OCI-LY1 (cell line): ENCODE measurements around the gene GPR139.

Experiments used
- H2AFZ ChIP-seq: fragments of 200-600 bp; sonication (generic), shearing (Covaris generic); 2 replicates; pipeline ENCODE4 v1.6.0; 2014; ENCODE audit warnings: antibody characterized with exemption, mild to moderate bottlenecking, low read length
- H3F3A ChIP-seq: fragments of 200-600 bp; sonication (generic), shearing (Covaris generic); 2 replicates; pipeline ENCODE4 v1.6.0; 2014; ENCODE audit warnings: mild to moderate bottlenecking, antibody characterized with exemption, low read length, moderate library complexity; ENCODE audit not compliant: insufficient read depth
- H3K27ac ChIP-seq: fragments of 200-600 bp; sonication (generic); 2 replicates; pipeline ENCODE4 v1.5.1; 2014; ENCODE audit warnings: low read length, mixed run types, mild to moderate bottlenecking, low read depth; ENCODE audit not compliant: poor library complexity, severe bottlenecking
- H3K27me3 ChIP-seq: fragments of 200-600 bp; sonication (generic); 2 replicates; pipeline ENCODE4 v1.6.0; 2014; ENCODE audit warnings: antibody characterized with exemption, mild to moderate bottlenecking, low read length, moderate library complexity; ENCODE audit not compliant: insufficient read depth
- H3K36me3 ChIP-seq: fragments of 200-600 bp; sonication (generic); 2 replicates; pipeline ENCODE4 v1.6.1; 2014; ENCODE audit warnings: mild to moderate bottlenecking, antibody characterized with exemption, low read length, moderate library complexity, mixed read lengths; ENCODE audit not compliant: insufficient read depth
- H3K4me1 ChIP-seq: fragments of 200-600 bp; sonication (generic); 2 replicates; pipeline ENCODE4 v1.5.1; 2014; ENCODE audit warnings: mild to moderate bottlenecking, low read length, moderate library complexity; ENCODE audit not compliant: insufficient read depth, severe bottlenecking
- H3K4me2 ChIP-seq: fragments of 200-600 bp; sonication (generic), shearing (Covaris generic); 2 replicates; pipeline ENCODE4 v1.6.1; 2014; ENCODE audit warnings: low read length
- H3K4me3 ChIP-seq: fragments of 200-600 bp; sonication (generic); 2 replicates; pipeline ENCODE4 v1.5.1; 2014; ENCODE audit warnings: low read length, low read depth, mild to moderate bottlenecking, mixed read lengths; ENCODE audit not compliant: poor library complexity, severe bottlenecking
- H3K79me2 ChIP-seq: fragments of 200-600 bp; shearing (Covaris generic); 2 replicates; pipeline ENCODE4 v1.6.1; 2016; ENCODE audit warnings: mixed run types, low read length, mixed read lengths; ENCODE audit not compliant: insufficient read depth
- H3K9ac ChIP-seq: fragments of 200-600 bp; sonication (generic), shearing (Covaris generic); 2 replicates; pipeline ENCODE4 v1.6.1; 2014; ENCODE audit warnings: mild to moderate bottlenecking, low read length, mixed read lengths
- H3K9me2 ChIP-seq: fragments of 200-600 bp; sonication (generic), shearing (Covaris generic); 2 replicates; pipeline ENCODE4 v1.6.1; 2014; ENCODE audit warnings: low read depth, mild to moderate bottlenecking, low read length, mixed read lengths
- H3K9me3 ChIP-seq: fragments of 200-600 bp; shearing (Covaris generic); 2 replicates; pipeline ENCODE4 v1.6.1; 2014; ENCODE audit warnings: low read length, mixed read lengths
- H4K20me1 ChIP-seq: fragments of 200-600 bp; sonication (generic), shearing (Covaris generic); 2 replicates; pipeline ENCODE4 v1.6.0; 2016; ENCODE audit warnings: mild to moderate bottlenecking, low read length; ENCODE audit not compliant: insufficient read depth
- EZH2 ChIP-seq: fragments of 200-600 bp; sonication (generic), shearing (Covaris generic); IDR thresholded peaks from 2 replicates; pipeline ENCODE4 v1.8.0; 2017; ENCODE audit warnings: borderline replicate concordance, mixed run types, mild to moderate bottlenecking, antibody characterized with exemption, low read length, moderate library complexity, mixed read lengths
- TF ChIP-seq, protein P1 (sequence below): fragments of 200-600 bp; sonication (generic), shearing (Covaris generic); IDR thresholded peaks from 2 replicates; pipeline ENCODE4 v1.5.1; 2017; ENCODE audit warnings: mild to moderate bottlenecking, antibody characterized with exemption, low read length, moderate library complexity, mixed read lengths

Gene GPR139

DNA sequence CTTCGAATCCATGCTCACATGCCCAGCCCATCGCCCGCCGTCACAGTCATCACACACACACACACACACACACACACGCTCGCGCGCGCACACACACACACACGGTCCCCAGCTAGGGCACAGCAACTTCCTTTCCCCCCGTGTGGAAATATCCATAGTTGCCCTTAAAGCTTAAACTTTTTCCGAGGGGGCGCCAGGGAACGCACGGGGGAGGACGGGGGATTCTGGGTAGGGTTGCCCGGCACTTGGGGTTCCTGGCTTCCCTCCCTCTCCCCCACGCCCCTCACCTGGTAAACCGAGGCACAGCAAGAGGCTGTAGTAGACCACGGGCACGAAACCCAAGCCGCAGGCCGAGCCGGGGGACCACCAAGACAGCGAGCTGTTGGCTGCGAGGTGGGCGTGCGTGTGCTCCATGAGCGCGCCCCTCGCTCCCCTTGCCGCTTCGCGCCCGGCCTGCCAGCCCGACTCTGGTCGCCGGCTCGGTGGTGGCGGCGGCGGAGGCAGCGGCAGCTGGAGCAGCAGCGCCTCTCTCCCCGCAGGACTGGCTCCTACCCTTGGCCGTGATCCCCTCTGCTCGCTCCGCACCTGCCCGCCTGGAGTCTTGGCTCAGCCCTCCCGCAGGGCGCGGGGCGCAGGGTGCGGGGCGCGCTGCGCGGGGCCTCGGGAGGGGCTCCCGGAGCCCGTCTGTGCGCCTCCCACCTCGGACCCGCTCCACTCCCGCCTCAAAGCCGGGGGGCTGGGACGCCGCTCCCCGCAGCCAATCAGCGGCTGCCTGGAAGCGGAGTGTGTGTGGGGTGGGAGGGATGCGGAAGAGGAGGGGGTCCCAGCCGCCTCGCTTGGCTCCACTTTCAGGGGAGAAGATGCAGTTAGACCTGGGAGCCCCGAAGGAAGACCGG, at the start of gene GPR139:
Gene GPR139 (minus strand): TSS at position 688 of the 896 bp plus-strand sequence. CDS start 274 bp downstream, at position 414.
- no peak within 1 kb of the TSS for H3K27ac ChIP-seq
- no peak within 1 kb of the TSS for H2AFZ ChIP-seq
- H3K79me2 ChIP-seq: no peaks in the 10 kb centered on the region
- H3K9ac ChIP-seq: no peak within 1 kb of the TSS
- H3F3A ChIP-seq: no peaks in the 10 kb centered on the region
- no peaks in the 10 kb centered on the region for H4K20me1 ChIP-seq
- H3K9me2 ChIP-seq: no peaks in the 10 kb centered on the region
- H3K4me3 ChIP-seq: no peak within 1 kb of the TSS
- H3K9me3 ChIP-seq: no peaks in the 10 kb centered on the region
- no peak for TF ChIP-seq EZH2
- TF ChIP-seq, protein P1, sequence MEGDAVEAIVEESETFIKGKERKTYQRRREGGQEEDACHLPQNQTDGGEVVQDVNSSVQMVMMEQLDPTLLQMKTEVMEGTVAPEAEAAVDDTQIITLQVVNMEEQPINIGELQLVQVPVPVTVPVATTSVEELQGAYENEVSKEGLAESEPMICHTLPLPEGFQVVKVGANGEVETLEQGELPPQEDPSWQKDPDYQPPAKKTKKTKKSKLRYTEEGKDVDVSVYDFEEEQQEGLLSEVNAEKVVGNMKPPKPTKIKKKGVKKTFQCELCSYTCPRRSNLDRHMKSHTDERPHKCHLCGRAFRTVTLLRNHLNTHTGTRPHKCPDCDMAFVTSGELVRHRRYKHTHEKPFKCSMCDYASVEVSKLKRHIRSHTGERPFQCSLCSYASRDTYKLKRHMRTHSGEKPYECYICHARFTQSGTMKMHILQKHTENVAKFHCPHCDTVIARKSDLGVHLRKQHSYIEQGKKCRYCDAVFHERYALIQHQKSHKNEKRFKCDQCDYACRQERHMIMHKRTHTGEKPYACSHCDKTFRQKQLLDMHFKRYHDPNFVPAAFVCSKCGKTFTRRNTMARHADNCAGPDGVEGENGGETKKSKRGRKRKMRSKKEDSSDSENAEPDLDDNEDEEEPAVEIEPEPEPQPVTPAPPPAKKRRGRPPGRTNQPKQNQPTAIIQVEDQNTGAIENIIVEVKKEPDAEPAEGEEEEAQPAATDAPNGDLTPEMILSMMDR: no peak
- no peaks in the 10 kb centered on the region for H3K4me1 ChIP-seq
- no peak within 1 kb of the TSS for H3K4me2 ChIP-seq
- H3K36me3 ChIP-seq: no peaks in the 10 kb centered on the region
- no peaks in the 10 kb centered on the region for H3K27me3 ChIP-seq

DNA sequence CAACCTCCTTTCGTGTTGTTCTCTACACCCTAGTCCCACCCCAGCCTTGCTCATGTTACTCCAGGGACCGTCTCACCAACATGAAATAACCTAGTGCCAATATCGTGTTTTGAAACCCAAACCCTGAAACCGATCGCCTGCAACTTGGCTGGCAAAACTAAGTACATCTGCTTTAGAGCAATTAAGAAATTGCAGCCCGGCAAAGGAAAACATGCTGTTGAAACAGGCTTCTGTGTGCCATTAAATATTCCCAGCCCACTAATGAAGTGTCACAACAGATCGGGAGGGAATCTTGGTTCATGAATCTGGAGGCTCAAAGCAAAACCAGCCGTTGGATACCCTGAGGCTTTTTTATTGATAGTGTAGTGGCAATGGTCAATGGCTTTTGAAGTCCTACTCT, 48.3 kb upstream of the GPR139 start:
- Histone ChIP-seq H3K9me2 (no peaks in the 10 kb centered on the region), H3K27ac (no peak overlapping the region), H3K9ac (no peak overlapping the region), H3K27me3 (0 out of 2 replicates have a peak, but pooled peaks cover 6% of the 10 kb centered on the region), H3K36me3 (no peaks in the 10 kb centered on the region), H3K9me3 (no peaks in the 10 kb centered on the region), H3F3A (no peaks in the 10 kb centered on the region), H3K4me1 (no peaks in the 10 kb centered on the region), H3K4me3 (no peak overlapping the region), H3K4me2 (no peak overlapping the region), H4K20me1 (no peaks in the 10 kb centered on the region), H2AFZ (no peak overlapping the region), H3K79me2 (no peaks in the 10 kb centered on the region)
- TF ChIP-seq EZH2: no peak

DNA sequence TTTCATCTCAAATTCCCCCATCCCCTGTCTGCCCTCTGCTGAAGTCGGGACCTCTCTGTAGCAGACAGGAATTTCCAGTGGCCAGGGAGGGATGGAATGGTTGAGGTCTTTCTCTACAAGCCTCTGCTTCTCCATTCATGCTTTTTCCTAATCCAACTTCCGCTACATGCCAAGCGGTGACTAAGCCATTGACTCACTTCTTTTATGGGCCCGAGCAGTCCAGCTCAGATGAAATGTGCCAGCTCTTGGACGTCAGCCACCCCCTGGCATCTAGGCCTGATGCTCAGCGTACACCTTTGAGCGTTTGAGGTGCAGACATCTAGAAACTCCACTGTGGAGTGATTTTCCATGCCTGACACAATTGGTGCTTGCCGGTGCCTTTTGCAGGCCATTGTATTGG, 40.7 kb upstream of the GPR139 start:
- Histone ChIP-seq H3F3A (no peaks in the 10 kb centered on the region), H3K9me2 (no peaks in the 10 kb centered on the region), H2AFZ (no peak overlapping the region), H3K9me3 (no peaks in the 10 kb centered on the region), H3K36me3 (no peaks in the 10 kb centered on the region), H3K9ac (no peak overlapping the region), H4K20me1 (no peaks in the 10 kb centered on the region), H3K27me3 (no peaks in the 10 kb centered on the region), H3K4me3 (no peak overlapping the region), H3K27ac (no peak overlapping the region), H3K4me2 (no peak overlapping the region), H3K4me1 (no peaks in the 10 kb centered on the region), H3K79me2 (no peaks in the 10 kb centered on the region)
- TF ChIP-seq EZH2: no peak
- TF ChIP-seq, protein P1: no peak
